Activated CD4-positive, alpha-beta T cell treated with anti-CD3 and anti-CD28 coated beads for 48 hours (primary cell): ENCODE data around the gene PAX8.

Source experiments
- DNase-seq: peaks from one replicate; pipeline ENCODE4 v3.0.0-alpha.2; 2020

PAX8 gene

DNA sequence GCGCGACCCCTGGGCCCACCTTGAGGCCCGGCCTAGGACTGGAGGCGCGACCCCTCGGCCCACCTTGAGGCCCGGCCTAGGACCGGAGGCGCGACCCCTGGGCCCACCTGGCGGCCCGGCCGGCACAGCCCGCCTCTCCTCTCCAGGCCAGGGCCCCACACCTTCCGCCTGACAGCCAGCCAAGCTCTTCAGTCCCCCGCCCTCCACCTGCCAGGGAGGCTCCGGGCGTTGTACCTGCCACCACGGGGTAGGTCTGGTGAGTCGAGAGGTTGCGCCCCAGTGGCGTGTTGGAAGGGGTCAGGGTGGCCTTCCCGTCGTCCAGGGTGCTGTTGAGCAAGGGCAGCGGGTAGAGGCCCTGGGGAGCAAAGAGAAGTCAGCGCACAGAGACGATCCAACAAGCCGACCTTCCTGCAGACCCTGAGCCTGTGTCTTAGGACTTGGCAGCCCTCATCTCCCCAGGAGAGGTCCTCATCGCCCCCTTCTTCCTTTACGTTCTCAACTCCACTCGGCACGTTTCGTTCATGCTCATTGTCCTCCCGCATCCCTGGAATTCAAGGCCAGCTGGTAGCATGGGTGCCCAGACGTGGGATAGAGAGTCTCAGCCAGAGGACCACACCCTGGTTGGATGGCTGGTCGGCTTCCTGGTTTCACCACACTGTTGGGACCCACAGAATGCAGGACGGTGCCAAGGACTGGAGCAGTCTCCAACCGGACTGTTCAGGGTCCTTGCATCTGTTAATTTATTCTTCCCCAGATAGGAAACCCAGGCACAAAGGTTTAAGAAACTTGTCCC, 42.2 kb downstream of the PAX8 start:
- no peak for DNase-seq

GRCh38 chr2:113235347-113236226, 43.1 kb downstream of the PAX8 start:
- peak; percentile 82 for DNase-seq

- no peak for DNase-seq
Measured at GRCh38 chr2:113234721-113235346, 43.9 kb downstream of the PAX8 start.

DNA sequence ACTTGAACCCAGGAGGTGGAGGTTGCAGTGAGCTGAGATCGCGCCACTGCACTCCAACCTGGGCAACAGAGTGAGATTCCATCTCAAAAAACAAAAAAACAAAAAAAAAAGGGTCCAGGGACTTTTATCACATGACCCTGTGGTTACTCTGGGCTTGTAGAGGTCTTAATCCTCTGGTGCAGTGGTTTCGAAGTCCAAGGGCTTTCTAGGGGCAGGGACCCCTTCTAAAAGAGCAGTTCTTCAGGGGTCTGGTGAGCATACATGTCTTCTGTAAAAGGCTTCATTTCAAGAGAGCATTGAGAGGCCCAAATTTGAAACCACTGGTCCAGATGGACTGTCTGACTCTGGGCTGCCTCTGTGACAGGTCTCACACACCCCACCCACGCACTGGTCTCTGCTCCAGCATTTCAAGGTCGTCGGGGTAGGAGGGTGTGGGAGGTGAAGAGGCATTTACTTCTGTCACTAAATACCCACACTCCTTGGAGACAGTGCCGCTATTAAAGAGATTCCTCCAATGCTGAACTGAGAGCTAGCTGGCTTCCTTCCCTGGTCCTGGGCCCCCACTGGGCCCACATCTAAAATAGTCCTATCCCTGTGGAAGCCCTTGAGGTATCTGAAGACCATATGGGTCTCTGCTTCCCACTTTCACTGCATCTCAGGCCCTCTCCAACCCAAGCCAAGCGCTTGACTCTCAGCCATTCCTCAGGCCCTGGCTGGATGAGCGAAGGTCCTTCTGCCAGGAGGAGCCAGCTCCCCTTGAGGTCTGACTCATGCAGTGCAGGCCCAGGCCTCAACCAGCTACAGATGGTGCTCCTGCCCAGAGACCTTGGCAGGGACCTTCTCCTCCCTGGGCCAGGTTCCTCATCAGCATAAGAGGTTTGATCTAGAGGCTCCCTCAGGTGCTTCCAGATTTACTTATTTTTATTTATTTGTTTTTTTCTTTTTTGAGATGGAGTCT, 44.8 kb downstream of the PAX8 start:
- DNase-seq = peak; percentile 34

GRCh38 chr2:113232740-113233139, 46.0 kb downstream of the PAX8 start:
- no peak for DNase-seq

DNA sequence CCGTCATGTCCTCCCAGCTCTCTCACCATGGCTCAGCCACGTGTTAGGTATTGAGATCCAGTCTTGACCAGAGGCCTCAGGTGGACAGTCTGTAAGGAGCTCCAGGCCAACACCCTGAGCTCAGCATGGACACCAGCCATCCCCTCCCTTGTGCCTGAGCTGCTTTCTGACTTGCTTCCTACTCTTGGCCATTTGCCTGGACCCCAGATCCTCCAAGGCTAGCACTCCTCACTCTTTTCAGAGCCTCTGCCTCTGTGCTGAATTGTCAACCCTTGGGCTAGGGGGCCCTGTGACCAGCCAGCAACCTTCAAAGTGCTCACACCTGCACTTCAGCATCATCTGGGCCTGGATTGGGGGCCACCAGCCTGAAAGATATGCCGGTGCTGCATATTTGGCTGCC, 46.6 kb downstream of the PAX8 start:
- DNase-seq = no peak

GRCh38 chr2:113231064-113231463, 47.7 kb downstream of the PAX8 start:
- DNase-seq = no peak

DNA sequence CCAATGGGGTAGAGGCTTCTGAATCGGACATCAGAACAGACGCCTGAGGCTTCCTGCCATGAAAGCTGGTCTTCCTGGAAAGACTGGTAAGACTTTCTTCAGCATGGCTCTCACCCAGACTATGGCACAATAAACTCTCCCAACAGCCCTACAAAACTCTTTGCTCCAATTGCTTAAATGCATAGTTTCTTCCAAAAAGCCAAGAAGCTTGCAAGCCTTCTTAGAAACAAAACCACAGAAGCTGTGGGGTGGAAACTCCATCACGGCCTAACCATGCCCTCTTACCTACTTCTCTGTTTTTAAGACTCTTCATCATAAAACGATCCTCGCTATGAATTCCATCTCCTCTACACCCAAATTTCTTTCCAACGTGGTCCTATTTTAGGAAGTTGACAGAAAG, 48.2 kb downstream of the PAX8 start:
- no peak for DNase-seq

GRCh38 chr2:113229795-113230194, 48.9 kb downstream of the PAX8 start:
- no peak for DNase-seq

GRCh38 chr2:113228991-113229716, 49.6 kb downstream of the PAX8 start:
- DNase-seq = no peak

DNA sequence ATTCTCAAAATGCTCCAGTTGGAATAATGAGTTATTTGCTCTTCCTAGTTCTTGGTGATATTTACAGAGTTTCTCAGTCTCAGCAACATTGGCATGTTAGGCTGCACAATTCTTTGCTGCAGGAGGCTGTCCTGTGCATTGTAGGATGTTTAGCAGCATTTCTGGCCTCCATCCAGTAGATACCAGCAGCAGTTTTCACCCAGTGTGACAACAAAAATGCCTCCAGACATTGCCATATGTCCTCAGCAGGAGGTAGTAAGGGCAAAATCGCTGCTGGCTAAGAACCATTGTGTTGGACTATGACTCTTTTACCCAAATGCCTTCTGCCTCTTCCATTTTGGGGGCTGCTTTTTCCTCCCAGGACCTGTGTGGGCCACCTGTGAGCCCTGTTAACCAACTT, 50.4 kb downstream of the PAX8 start:
- DNase-seq = no peak

DNA sequence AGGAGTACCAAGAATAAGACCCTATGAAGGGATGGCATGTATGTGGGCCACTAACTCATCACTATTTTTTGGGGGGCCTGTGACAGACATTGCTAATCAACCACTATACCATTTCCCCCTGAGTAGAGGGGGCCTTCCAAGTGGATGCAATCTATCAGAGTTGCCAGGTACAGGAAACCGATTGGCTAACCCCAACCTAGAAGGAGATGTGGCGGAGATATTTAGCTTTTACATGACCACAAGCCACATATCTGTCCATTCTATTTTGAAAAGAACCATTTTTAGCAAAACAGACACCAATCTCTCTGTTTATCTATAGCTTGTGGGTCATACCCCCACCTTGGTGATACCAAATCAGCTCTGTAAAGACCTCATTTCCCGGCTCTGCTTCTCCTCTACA, 51.0 kb downstream of the PAX8 start:
- DNase-seq = no peak

GRCh38 chr2:113227290-113227689, 51.4 kb downstream of the PAX8 start:
- DNase-seq = no peak

DNA sequence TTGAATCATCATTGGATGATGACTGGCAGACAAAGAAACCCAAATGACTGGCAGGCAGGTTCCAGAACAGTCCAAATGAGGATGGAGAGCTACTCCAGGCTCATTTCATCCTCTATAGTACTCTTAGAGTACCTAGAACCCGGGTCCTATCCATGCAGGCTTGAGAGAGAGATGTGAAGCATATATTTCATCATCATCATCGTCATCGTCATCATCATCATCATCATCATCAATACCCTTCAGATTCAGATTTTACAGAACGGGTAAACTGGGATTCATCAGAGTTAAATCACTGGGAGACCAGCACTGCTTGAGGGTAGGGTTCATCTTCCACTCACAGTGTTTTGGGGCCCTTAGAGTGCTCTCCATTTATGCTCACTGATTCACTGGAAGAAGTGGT, 52.3 kb downstream of the PAX8 start:
- no peak for DNase-seq

GRCh38 chr2:113225263-113226259, 53.2 kb downstream of the PAX8 start:
- no peak for DNase-seq

GRCh38 chr2:113224647-113225236, 54.0 kb downstream of the PAX8 start:
- DNase-seq = no peak

- no peak for DNase-seq
Measured at GRCh38 chr2:113223813-113224212, 54.9 kb downstream of the PAX8 start.

DNA sequence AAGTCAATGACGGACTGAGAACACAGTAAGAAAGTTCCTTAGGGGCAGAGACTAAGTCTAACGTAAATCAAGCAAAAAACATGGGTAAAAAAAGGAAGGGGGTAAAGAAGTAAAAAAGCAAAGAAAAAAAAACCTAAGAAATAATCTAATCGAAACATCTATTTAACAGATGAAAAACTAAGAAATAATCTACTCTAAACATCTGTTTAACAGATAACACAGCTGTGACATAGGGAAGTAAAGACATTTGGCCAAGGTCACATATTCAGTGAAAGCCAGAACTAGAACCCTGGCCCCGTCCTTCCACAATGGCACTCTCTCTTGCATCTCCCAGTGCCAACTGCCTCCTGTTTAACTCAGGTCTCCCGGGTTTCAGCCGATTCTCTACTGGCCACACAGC, 56.9 kb downstream of the PAX8 start:
- DNase-seq = no peak

DNA sequence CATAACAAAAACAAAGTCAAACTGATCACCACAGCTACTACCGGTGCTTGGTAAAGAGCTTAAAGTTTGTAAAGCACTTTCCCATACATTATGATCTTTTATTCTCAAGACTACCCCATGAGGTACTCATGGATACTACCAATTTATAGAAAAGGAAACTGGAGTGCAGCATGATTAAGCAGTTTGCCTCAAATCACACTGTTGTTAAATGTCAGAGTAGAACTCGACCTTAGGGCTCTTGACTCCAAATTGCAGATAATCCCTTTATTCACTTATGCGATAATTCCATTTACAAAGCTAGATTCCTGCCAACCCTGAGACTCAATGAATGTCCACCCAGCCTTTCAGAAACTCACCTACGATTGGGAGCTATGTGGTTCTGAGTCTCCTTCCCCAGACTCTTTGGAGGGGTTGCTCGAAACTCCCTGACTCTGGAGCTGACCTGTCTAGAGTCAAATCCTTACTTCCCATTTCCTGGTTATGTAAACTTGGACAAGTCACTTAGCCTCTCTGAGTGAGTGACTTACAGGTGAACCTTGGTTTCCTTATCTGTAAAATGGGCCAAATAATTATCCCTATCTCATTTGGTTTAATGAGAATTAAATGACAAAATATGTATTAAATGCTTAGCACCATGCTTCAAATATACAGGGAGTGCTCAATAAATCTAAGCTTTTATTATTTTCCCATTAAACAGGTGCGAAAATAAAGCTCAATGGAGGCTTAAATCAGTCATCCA, 57.6 kb downstream of the PAX8 start:
- DNase-seq = no peak
